ENCODE measurements around the gene RBM22.

GRCh38 chr5:150644514-150644913 is 56.3 kb downstream of the RBM22 start:
- TF ChIP-seq CTCF (IDR thresholded peaks at IDR 0.05; ENCODE audit: poor library complexity, severe bottlenecking) (no peak), POLR2AphosphoS5 (IDR thresholded peaks at IDR 0.05) (no peak), TAF1 (IDR thresholded peaks at IDR 0.05; ENCODE audit: low read depth) (no peak), EP300 (conservative IDR thresholded peaks at IDR 0.05; ENCODE audit: poor library complexity, severe bottlenecking) (no peak), EZH2 (IDR thresholded peaks at IDR 0.05; ENCODE audit: borderline replicate concordance, insufficient read depth, low read length, poor library complexity, severe bottlenecking) (no peak), RAD21 (conservative IDR thresholded peaks at IDR 0.05) (no peak), REST (IDR thresholded peaks at IDR 0.05; ENCODE audit: borderline replicate concordance) (no peak)

Measured in neural cell (in vitro differentiated cells).